GM21576 (cell line): ENCODE measurements around the gene DCLK1.

Experiments
- ATAC-seq: cut with Tn5 transposase; IDR thresholded peaks from one replicate; pipeline ENCODE4 v1.9.1; 2021; ENCODE audit warnings: mild to moderate bottlenecking, moderate library complexity; ENCODE audit not compliant: unreplicated experiment

DCLK1 gene

GRCh38 chr13:36054041-36054440 is 77.1 kb downstream of the DCLK1 start:
- ATAC-seq, result no peak

- ATAC-seq, result no peak
Measured at GRCh38 chr13:36051082-36051481, 80.1 kb downstream of the DCLK1 start.

DNA sequence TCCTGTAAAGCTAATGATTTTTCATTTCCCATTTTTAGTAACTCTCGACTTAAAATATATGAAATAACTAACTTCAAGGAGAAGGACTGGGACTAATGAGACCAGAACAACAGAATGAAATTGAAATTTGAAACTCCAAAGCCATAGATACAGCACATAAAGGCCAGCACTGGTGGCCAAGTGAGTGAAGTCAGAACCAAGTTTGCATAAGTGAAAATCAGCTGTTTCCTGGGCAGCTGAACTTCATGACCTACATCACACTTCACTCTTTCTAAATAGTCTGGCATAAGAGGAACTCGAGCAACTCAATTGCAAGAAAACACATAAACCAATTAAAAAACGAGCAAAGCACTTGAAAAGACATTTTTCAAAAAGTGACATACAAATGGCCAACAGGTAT is 84.5 kb downstream of the DCLK1 start:
- no peak for ATAC-seq

DNA sequence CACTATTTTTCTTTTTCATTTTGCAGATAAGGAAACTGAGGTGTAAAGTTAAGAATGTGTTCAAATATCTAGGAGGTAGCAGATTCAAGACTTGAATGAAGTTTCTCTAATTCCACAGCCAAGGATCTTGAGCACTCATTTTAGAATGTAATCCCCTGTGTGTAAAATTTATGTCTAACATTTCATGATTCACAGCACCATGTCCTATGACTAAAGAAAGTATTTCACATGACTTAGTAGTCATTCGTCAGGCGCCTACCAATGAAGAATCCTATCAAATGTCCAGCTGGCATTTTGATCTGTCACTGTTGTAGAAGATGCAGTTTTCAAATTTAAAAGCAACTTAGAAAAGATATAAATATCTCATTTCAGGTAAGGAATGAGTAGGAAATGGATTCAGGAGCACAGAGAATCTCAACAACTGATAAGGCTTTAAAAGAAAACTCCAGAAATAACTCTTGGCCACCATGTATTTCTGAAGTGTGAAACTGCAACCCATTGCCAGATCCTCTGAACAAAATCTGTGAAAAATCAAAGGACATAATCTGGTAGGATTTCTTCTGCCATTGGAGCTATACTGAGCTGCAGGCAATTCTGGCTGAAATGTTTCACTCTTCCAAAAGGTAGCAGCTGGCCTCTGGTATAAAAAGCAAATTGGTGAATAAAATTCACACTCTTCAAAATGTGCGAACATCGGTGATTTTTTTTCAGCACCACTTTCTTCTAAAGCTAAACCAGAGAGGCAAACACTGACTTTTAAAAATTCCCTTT is 92.2 kb downstream of the DCLK1 start:
- no peak for ATAC-seq

GRCh38 chr13:36033035-36033434 is 98.1 kb downstream of the DCLK1 start:
- ATAC-seq, result no peak

DNA sequence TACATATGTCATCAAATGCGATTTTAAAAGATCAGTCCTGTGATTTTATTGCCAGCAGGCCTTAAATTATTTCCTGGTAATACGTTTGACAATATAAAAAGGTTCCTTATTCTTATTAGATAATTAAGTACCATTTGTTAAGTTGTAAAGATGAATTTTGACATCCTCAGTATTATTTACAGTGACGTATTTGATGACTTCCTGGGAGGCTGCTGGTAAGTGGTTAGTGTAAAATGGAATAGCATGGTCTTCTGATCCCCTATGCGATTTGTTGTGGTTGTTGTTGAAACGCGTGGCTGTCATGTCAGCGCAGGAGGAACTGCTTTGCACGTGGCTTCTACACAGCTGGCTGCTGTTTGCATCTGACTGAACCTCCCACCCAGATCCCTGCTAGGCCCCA is 99.7 kb downstream of the DCLK1 start:
- ATAC-seq, result no peak

GRCh38 chr13:36030670-36031331 is 100.4 kb downstream of the DCLK1 start:
- no peak for ATAC-seq

DNA sequence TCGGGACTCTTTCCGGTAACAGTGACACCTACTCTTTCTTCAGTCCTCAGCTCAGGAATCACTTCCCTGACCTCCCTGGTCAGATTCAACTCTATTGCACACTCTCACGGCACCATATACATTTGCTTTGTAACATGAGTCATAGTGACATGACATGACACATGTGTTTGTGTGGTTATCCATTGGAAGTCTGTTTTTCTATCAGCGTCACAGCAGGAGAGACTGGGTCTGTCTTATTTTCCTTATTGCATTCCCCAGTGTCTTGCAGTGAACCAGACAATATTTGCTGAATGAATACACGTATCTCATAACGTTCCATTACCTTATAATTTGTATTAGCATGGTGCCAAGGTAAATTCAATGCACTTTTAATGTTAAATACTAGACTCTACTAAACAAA is 102.0 kb downstream of the DCLK1 start:
- no peak for ATAC-seq

GRCh38 chr13:36028359-36029025 is 102.7 kb downstream of the DCLK1 start:
- ATAC-seq, result no peak

- ATAC-seq, result no peak
Measured at GRCh38 chr13:36026531-36026930, 104.7 kb downstream of the DCLK1 start.

DNA sequence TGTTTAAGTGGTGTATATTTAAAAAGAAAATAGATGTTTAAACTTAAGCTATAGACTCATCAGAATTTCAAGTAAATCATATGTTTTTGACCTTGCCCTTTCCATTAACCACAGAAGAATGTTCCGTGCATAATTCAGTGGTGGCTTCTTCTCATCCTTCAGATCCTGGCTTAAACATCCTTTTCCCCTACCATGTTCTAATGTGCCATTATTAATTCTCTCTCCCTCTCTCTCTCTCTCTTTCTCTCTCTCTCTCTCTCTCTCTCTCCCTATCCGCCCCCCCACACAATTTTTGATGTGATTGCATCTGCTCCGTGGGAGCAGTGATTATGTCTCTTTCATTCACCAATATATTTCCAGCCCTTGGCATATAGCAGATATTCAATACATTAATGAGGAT is 116.4 kb downstream of the DCLK1 start:
- ATAC-seq, result no peak

DNA sequence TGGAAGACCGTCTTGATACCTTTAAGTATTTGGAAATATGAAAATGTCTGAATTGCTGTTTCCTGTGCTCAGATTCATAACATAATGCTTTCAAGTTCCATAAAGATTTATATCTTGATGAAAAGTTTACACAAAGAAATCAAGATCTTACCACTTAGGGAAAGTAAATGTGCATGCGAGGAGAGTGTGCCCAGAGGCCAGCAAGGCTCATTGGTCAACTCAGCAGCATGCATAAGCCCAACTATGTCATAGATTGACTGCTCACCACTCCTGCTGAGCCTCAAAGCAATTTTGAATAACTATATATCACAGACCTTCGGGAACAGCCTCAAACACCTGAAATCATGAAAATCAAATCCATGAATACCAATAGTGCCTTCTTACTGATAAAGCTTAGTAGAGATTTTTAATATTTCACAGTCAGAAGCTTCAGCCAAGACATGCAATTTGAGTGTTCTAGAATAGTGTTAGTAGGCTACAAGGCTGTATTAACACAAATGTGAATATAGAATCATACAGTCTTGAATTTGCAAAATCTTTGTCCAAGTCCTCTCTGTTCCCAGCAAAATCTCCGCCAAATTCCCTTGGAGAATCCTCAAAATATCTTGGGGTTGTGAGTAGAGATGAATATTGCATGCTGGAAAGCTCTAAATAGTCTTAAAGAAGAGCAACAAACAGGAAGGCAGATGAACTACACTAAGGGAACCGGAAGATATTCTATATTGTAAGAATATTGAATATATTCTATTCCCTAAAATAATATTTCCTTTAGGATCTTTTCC is 124.1 kb downstream of the DCLK1 start:
- no peak for ATAC-seq

DNA sequence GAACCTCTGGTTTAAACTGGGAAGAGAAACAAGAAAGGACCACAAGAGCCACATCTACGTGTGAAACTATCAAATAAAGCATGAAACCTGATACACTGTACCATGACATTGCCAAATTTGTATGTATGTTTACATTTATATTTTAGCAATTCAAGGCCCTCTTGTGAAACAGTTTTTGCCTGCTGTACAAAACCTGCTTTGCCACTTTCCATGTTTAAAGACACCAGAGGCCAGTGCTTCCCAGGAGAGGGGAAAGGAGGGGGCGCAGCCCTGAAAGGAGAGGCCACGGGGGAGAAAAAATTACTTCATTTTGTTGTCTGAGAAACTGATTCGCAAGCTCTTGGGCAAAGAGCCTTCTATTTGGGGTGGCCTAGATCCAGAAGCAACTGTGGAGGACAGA is 124.8 kb downstream of the DCLK1 start:
- no peak for ATAC-seq

DNA sequence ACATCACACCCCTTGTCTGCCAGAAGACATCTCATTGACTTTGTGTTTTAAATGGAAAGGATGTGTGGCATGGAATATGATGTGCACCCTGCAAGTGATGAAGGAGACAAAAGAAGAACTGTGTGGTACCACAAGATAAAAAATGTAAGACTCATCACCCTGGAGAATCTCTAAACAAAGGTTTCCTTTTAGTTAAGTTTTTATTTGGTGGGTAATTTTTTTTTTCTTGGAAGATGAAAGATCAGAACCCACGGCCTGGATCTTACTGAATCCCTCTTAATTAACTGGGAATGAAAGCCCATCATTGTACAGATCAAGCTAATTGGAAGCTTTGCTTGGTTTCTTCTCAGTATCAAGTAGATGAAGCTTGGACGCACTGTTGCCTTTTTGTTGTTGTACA is 129.6 kb downstream of the DCLK1 start:
- ATAC-seq, result no peak

GRCh38 chr13:36000028-36000427 is 131.2 kb downstream of the DCLK1 start:
- no peak for ATAC-seq

- ATAC-seq, result no peak
Measured at GRCh38 chr13:35996360-35996759, 134.8 kb downstream of the DCLK1 start.

- ATAC-seq, result no peak
Measured at GRCh38 chr13:35995136-35995535, 136.0 kb downstream of the DCLK1 start.

DNA sequence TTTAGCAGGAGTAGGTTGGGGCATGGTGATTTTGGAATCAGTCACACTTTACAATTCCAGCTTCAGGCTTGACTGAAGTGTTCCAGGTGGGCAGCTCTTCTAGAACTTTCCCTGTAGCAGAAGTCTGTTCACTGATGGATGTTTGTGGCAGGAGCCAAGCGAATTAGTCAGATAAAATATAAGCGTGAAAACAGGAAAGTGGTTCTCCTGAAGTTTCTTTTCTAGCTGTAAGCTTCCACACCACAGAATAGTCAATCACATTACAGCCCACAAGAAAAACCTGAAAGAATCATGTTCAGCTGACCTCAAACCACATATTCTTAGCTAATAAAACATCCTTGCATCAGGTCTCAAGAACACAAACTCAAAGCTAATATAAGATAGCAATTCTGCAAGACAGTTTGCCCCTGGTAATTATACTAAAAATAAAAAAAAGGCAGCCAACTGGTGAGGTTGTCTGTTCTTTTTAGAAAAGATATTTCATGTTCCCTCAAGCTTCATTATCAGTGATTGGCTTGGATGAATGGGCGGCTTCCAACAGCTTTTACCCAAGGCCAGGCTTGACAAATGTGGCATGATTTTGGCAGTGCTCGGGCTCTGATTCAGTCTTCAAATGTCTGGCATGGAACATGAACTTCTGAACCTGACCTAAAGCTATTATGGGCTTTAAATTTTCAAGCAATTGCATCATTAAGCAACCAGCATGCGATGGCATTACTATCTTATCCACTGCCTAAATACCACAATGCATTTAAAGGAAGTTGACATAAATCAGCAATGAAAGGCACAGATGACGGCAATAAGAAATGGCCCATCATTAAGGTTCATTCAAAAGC is 136.8 kb downstream of the DCLK1 start:
- ATAC-seq, result no peak

DNA sequence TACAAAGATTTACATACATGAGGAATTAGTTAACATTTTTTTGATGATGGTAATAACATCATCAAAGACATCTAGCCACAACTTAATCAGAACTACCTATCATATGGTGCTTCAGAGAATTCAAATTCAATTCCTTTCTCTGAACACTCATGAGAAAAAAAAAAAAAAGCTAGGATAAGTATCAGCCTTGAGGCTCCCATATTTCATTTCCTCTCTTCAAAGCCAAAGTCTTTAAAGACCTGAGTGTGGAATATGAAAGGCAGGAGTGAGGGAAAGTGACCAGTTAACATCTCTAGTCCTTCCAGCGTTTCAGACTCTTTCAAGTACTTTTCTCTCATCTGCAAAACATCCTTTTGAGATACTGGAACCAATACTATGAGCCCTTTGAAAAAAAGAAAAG is 137.5 kb downstream of the DCLK1 start:
- no peak for ATAC-seq

DNA sequence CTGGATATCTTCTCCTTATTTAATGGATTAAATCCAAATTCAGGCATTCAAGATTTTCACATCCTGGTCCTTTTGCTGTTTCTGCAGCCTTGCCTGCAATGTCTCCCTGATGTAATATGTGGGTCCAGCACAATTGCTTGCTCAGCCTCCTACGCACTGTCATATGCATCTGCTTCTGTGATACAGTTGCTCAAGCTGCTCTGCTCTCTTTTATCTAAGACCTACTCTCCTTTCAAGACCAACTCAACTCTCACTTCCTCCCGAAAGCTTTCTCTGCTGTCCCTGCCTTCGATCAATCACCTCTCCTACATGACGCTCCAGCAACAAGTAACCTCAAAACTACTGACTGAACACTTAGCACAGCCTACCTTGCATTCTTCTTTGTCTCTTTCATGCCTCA is 138.2 kb downstream of the DCLK1 start:
- ATAC-seq, result no peak
